A549 treated with ZK216348 at 1 μM for 4 hours (cell line): ENCODE results near the gene DKKL1. TPM values are rescaled to one million over a fixed set of nuclear protein-coding genes. Genes with fewer than 3 reads are reported as not detected.

Experiments used
- total RNA-seq: library from RNA; stranded (reverse); fragments of 200-300 nt; extraction: Qiagen RNA extraction; gene quantifications from 5 replicates; pipeline ENCODE4 v1.2.3, GENCODE V29; 2022; ENCODE audit warnings: low read depth

The DKKL1 gene
- 0.80 to 0.86 TPM in 2 of 5 replicates, not detected in the others for total RNA-seq

GRCh38 chr19:49363268-49364082 lies at the start of gene DKKL1:
TSS of gene DKKL1 (plus strand) at chr19:49363877. CDS start at chr19:49363999, 122 bp downstream.

DNA sequence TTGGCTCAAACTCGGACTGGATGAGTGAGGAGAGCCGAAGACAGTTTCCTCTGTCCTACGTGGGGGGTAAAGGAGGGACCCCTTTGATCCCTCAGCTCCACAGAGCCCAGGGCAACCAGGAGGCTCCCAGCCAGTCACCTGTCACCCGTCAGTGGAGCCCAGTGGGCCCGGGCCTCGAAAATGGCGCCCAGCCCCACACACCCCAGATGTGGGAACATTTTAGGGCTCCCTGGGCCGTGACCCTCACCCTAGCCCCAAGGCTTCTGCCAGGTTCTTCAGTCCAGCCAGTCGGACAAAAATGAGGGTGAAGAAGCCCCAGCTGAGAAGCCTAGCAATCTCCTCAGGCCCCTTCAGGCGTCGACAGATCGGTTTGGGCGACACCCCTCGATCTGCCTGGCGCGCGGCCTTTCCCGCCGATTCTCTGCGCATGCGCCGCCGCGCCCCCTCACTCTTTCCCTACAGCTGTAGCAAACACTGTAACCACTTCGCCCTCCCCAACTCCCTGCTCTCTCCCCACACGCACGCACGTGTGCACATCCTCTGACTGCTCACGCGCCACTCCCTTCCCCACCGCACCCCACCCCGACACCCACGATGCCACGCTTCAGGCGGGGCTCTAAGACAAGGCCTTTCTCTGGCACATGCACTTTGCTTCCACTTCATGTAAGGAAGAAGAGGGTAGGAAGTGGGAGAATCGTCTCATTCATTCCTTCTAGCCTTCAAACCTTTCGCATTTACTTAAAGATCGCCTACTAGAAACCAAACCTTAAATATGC lies 38.7 kb upstream of the DKKL1 start, which contains the start of gene SLC6A16:
Gene SLC6A16, minus strand, starts transcription at position 391 of the 776 bp plus-strand sequence. CDS start 13,844 bp downstream, outside the sequence.

DNA sequence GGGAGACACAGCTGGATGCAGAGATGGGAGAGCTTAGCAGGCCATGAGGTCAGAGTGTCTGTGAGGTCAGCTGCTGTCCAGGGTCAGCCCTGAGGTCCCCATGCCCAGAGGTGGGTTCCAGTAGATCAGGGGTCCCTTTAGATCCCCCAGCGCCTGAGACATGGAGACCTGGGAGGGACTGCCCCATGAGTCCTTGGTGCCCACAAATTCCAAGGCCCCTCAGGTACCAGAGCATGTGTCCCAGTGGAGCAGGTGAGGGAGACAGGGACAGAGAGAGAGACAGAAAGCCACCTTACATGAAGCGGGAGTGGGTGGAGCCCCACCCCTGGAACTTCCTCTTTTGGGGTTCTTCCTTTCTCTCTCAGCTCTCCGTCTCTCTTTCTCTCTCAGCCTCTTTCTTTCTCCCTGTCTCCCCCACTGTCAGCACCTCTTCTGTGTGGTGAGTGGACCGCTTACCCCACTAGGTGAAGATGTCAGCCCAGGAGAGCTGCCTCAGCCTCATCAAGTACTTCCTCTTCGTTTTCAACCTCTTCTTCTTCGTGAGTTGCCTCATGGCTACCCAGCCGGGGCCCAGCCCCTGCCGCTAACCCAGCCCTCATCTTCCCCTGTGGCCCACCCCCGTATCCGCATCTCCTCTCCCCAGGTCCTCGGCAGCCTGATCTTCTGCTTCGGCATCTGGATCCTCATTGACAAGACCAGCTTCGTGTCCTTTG lies 28.4 kb upstream of the DKKL1 start, which contains the start of gene CD37:
Gene CD37, plus strand, starts transcription at position 336 of the 713 bp plus-strand sequence. Its CDS starts 135 bp downstream, at position 471.

DNA sequence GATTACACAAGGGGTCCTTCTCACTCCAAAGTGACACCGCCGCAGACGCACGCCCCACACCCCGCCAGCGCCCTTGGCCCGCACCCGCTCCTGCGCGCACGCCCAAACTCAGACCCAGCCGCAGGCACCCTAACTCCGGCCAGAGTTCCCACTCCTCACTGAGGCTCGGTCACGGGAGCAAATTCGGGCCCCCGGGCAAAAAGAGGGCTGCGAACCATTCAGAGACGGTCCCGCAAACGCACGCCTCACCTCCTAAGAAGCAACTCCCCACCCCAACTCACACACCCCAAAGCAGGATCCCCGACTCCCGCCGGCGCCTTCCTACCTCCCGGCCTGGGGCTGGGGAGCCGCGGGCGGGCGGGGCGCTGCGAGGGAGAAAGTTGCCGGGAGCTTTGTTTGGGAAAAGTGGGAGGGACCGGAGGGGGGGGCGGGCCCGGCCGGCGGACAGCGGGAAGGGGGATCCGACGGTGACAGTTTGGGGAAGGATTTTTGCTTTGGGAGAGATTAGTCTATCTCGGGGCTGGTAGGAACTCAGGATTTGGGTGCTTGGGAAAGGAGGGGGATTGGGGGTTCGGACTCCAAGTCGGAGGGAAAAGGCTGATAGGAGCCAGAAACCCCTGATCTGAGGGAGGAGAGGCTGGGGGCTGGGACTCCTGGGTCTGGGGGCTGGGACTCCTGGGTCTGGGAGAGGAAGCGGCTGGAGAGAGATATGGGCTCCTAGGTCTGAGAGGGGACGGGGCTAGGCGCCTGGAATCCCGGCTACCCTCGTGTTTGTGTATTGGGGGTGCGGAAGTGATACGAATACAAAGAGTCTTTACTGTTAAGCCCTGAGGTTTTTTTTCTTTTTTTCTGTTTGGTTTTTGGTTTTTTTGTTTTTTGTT lies 1.4 kb upstream of the DKKL1 start, which contains the start of gene TEAD2:
Gene TEAD2, minus strand, starts transcription at position 369 of the 881 bp plus-strand sequence. CDS start 2,341 bp downstream, outside the sequence.

GRCh38 chr19:49387936-49388372 lies 24.3 kb downstream of the DKKL1 start, which contains the start of gene KASH5:
TSS of gene KASH5 (plus strand) at chr19:49388249. CDS start at chr19:49390884, 2,635 bp downstream.

GRCh38 chr19:49423071-49423984 lies 59.7 kb downstream of the DKKL1 start, which contains the start of gene PTH2:
TSS of gene PTH2 (minus strand) at chr19:49423441. CDS start at chr19:49423339, 102 bp downstream.

Other genes starting within 250 kb of the DKKL1 start
- 3.3 to 9.4 TPM (median 6.7 TPM) in 5 replicates for gene LIN7B, start 249.5 kb upstream of the DKKL1 start, total RNA-seq
- gene C19orf73, start 244.7 kb upstream of the DKKL1 start, total RNA-seq: 0.70 to 2.4 TPM (median 1.8 TPM) in 5 replicates
- 5.7 to 9.5 TPM (median 8.6 TPM) in 5 replicates for gene PPFIA3, start 244.3 kb upstream of the DKKL1 start, total RNA-seq
- gene HRC, start 208.5 kb upstream of the DKKL1 start, total RNA-seq: 0.19 TPM in 1 of 5 replicates, not detected in the others
- gene TRPM4, start 206.1 kb upstream of the DKKL1 start, total RNA-seq: 5.5 to 10.6 TPM (median 9.5 TPM) in 5 replicates
- 0.60 to 1.3 TPM (median 0.90 TPM) in 5 replicates for gene SLC6A16, start 38.7 kb upstream of the DKKL1 start, total RNA-seq
- 0.13 TPM in 1 of 5 replicates, not detected in the others for gene CD37, start 28.5 kb upstream of the DKKL1 start, total RNA-seq
- 13.1 to 20.4 TPM (median 16.7 TPM) in 5 replicates for gene TEAD2, start 1.5 kb upstream of the DKKL1 start, total RNA-seq
- gene KASH5, start 24.4 kb downstream of the DKKL1 start, total RNA-seq: not detected in 5 replicates
- not detected in 5 replicates for gene PTH2, start 59.6 kb downstream of the DKKL1 start, total RNA-seq
- gene GFY, start 61.5 kb downstream of the DKKL1 start, total RNA-seq: 0.14 to 0.39 TPM (median 0.20 TPM) in 3 of 5 replicates, not detected in the others
- 0.24 to 0.81 TPM (median 0.51 TPM) in 5 replicates for gene SLC17A7, start 77.7 kb downstream of the DKKL1 start, total RNA-seq
- 92.5 to 93.8 TPM (median 93.2 TPM) in 5 replicates for gene PIH1D1, start 87.9 kb downstream of the DKKL1 start, total RNA-seq
- 12.1 to 27.7 TPM (median 25.8 TPM) in 5 replicates for gene ALDH16A1, start 89.3 kb downstream of the DKKL1 start, total RNA-seq
- gene FLT3LG, start 110.3 kb downstream of the DKKL1 start, total RNA-seq: 0.70 to 1.6 TPM (median 1.1 TPM) in 5 replicates
- gene RPL13A, start 123.7 kb downstream of the DKKL1 start, total RNA-seq: 3,231 to 4,145 TPM (median 3,896 TPM) in 5 replicates
- 3,660 to 4,645 TPM (median 3,818 TPM) in 5 replicates for gene RPS11, start 132.6 kb downstream of the DKKL1 start, total RNA-seq
- 21.1 to 29.8 TPM (median 28.8 TPM) in 5 replicates for gene FCGRT, start 148.8 kb downstream of the DKKL1 start, total RNA-seq
- 2.0 to 2.8 TPM (median 2.7 TPM) in 5 replicates for gene RCN3, start 164.1 kb downstream of the DKKL1 start, total RNA-seq
- 69.9 to 115 TPM (median 107 TPM) in 5 replicates for gene NOSIP, start 216.7 kb downstream of the DKKL1 start, total RNA-seq
- gene PRRG2, start 217.4 kb downstream of the DKKL1 start, total RNA-seq: 0.39 to 1.1 TPM (median 0.94 TPM) in 5 replicates
- 20.1 to 39.3 TPM (median 34.5 TPM) in 5 replicates for gene PRR12, start 227.3 kb downstream of the DKKL1 start, total RNA-seq